Psoas muscle (tissue), 8 donors: Measurements from ENCODE around the gene RNPEP. TPM values are rescaled to one million over a fixed set of nuclear protein-coding genes. Genes with fewer than 3 reads are reported as not detected.

Experiments used
- ATAC-seq, 4 donors: fragments of 200-7000 bp; cut with Tn5 transposase; one replicate each; pipeline ENCODE4 v1.9.1; 2020; ENCODE audit warnings: moderate library complexity in 3 of 4, mild to moderate bottlenecking in 2 of 4
- DNase-seq, 2 donors: peaks; one replicate each; pipeline ENCODE4 v3.0.0-alpha.2; 2020
- H3K27ac ChIP-seq: fragments of 200-600 bp; one replicate; pipeline ENCODE4 v1.8.0; 2022
- H3K27me3 ChIP-seq, 3 donors: fragments of 200-600 bp in 1 of 3; one replicate each; pipeline versions ENCODE4 v1.6.1 to v1.8.0; 2013 to 2022; ENCODE audit warnings: low read length in 2 of 3, mild to moderate bottlenecking in 2 of 3, moderate library complexity in 1 of 3; ENCODE audit not compliant: insufficient read depth in 3 of 3
- H3K36me3 ChIP-seq, 2 donors: fragments of 200-600 bp in 1 of 2; one replicate each; pipeline versions ENCODE4 v1.6.1 to v1.8.0; 2013 to 2022; ENCODE audit warnings: low read depth in 1 of 2, mild to moderate bottlenecking in 1 of 2, moderate library complexity in 1 of 2; ENCODE audit not compliant: insufficient read depth in 1 of 2
- H3K4me1 ChIP-seq: fragments of 200-600 bp; one replicate; pipeline ENCODE4 v1.8.0; 2022
- H3K4me3 ChIP-seq: fragments of 200-600 bp; one replicate; pipeline ENCODE4 v1.8.0; 2022; ENCODE audit warnings: mild to moderate bottlenecking
- H3K9me3 ChIP-seq: fragments of 200-600 bp; one replicate; pipeline ENCODE4 v1.8.0; 2022
- CTCF ChIP-seq: fragments of 200-600 bp; IDR thresholded peaks from one replicate; pipeline ENCODE4 v1.8.0; 2022; ENCODE audit warnings: antibody characterized with exemption
- WGBS, 3 donors: extraction: QIAGEN DNeasy Blood & Tissue Kit; methylation state at CpG; one replicate each; pipeline versions ENCODE4 v1.1.6 to v1.1.7; 2013; 5-methylcytosine and 5-hydroxymethylcytosine counted together
- intact Hi-C, 2 donors: fragments of 100-400 bp; cut with DNase I; formaldehyde crosslinking; loops; one replicate each; pipeline versions ENCODE4 v1.11.0 to v1.14.2; 2022
- polyA plus RNA-seq, 3 donors: library from polyadenylated mRNA; stranded (reverse); fragments of 200-250 nt; gene quantifications; one replicate each; pipeline ENCODE4 v1.2.3, GENCODE V29; 2013
- total RNA-seq, 4 donors: library from RNA; stranded (reverse); fragmentation: NEBNext Ultra II Directional in 2 of 4; extraction: Animal tissue kit (Norgen Biotek cat#: 25700) in 2 of 4; gene quantifications; one replicate each; pipeline versions ENCODE4 v1.2.1 to v1.2.4, GENCODE V29; 2021 to 2023
- donor health status: healthy with polysubstance abuse.
- donor health status: DM: no; HTN: no; CAD: no; lungs with moderate emphysema.
- donor health status: Bipolar disorder and iron deficiency.
- donor health status: healthy.
- donor health status: DM: yes; HTN: yes; CAD: no.
- donor health status: DM: no; HTN: no; CAD: no.
- donor health status: DM: no; HTN: no; CAD: no.
- donor health status: DM: yes; HTN: yes; CAD: no.

RNPEP gene
- total and polyA plus RNA-seq, 7 donors = 6.2 to 18.7 (median 14.2) TPM

DNA sequence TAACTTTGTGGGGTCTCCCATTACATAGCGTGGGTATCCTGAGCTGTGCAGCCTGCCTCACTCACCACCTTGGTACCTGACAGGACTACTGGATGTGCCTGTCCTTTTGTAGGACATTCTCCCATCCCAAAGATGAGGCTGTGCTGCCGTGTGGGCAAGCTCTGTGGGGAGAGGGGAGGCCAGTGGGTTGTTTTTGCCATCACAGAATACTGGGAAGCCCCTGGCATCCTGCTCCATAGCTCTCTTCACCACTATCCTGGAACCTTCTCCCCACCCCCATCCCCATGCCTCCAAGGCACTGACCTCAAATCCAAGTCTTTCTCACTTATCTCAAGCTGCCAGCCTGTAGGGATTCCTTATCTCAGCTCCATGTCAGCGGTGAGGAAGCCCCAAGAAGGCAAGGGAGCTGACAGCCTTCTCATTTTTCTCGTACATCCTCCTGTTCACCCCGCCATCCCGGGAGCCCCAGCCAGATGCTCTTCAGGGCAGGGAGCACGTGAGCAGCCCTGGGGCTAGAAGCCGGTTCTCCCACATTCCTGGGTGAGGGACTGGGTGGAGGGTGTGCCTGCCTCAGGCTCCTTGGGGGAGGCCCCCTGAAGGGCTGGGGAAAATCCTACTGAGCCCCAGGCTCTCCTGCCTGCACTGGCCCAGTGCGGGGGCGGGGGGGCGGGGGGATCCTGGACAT, 25.5 kb downstream of the RNPEP start:
- intact Hi-C loops = loop anchor here in 1 of 2 donors (5.0 kb wide), 1 partner anchor 114 kb away; the partner anchor contains the start of gene GPR37L1
- TF ChIP-seq CTCF = no peak
- no peaks in the 10 kb centered on the region for H3K27me3 ChIP-seq
- H3K27ac ChIP-seq = no peak overlapping the region
- DNase-seq (no peak), ATAC-seq (no peak)
- no peaks in the 10 kb centered on the region for H3K9me3 ChIP-seq
- H3K36me3 ChIP-seq = peaks cover 12 to 42% of the 10 kb centered on the region in 2 donors
- WGBS, 3 donors = 69% methylated on average over 9 to 11 of the region's 11 CpGs
- no peak overlapping the region for H3K4me3 ChIP-seq
- no peaks in the 10 kb centered on the region for H3K4me1 ChIP-seq

GRCh38 chr1:202009326-202010179, 27.1 kb downstream of the RNPEP start:
- Histone ChIP-seq H3K36me3 (peaks cover 1 to 26% of the 10 kb centered on the region in 2 donors), H3K27me3 (no peaks in the 10 kb centered on the region), H3K4me1 (no peaks in the 10 kb centered on the region), H3K4me3 (no peak overlapping the region), H3K27ac (no peak overlapping the region), H3K9me3 (no peaks in the 10 kb centered on the region)
- DNase-seq (peak; percentile 44 to 64), ATAC-seq (peak; percentile 59 to 86 (median 74))
- WGBS, 3 donors = 15 to 23% (median 17%) methylated on average over 10 to 11 of the region's 11 CpGs
- intact Hi-C loops = loop anchor here (1.0 to 5.0 kb wide), 2 partner anchors 113 to 126 kb away; partner anchors contain the start of gene GPR37L1 (in 1 of the 2)
- TF ChIP-seq CTCF = peak; percentile 80

- WGBS, 3 donors = 77 to 83% (median 80%) methylated on average over 24 of the region's 24 CpGs
- no peaks in the 10 kb centered on the region for H3K4me1 ChIP-seq
- H3K27me3 ChIP-seq = no peaks in the 10 kb centered on the region
- peak in 1 of 4 donors; percentile 39 for ATAC-seq
- H3K9me3 ChIP-seq = no peaks in the 10 kb centered on the region
- H3K27ac ChIP-seq = no peak within 1 kb of the TSS
- intact Hi-C loops = no loop called here
- H3K4me3 ChIP-seq = no peak within 1 kb of the TSS
- H3K36me3 ChIP-seq = peaks cover 0 to 17% of the 10 kb centered on the region in 2 donors
- TF ChIP-seq CTCF = no peak
- DNase-seq = no peak
Observed at GRCh38 chr1:202010180-202011015, 27.9 kb downstream of the RNPEP start, which contains the start of gene ELF3. TSS of gene ELF3 (plus strand) at chr1:202010587. CDS start at chr1:202011137, 550 bp downstream.

GRCh38 chr1:202011994-202012393, 29.5 kb downstream of the RNPEP start:
- no peaks in the 10 kb centered on the region for H3K9me3 ChIP-seq
- 86 to 93% (median 88%) methylated on average over 11 of the region's 11 CpGs for WGBS, 3 donors
- no peaks in the 10 kb centered on the region for H3K4me1 ChIP-seq
- H3K27me3 ChIP-seq = no peaks in the 10 kb centered on the region
- DNase-seq (no peak), ATAC-seq (no peak)
- H3K4me3 ChIP-seq = no peak overlapping the region
- intact Hi-C loops = no loop called here
- H3K27ac ChIP-seq = no peak overlapping the region
- peaks cover 0 to 2% of the 10 kb centered on the region in 2 donors for H3K36me3 ChIP-seq
- TF ChIP-seq CTCF = no peak
